Spinal cord (tissue), 10 donors: ENCODE data around the gene AKNA. TPM values are rescaled to one million over a fixed set of nuclear protein-coding genes. Genes with fewer than 3 reads are reported as not detected.

Experiments
- DNase-seq, 6 donors: peaks; one replicate each; pipeline versions ENCODE4 v3.0.0 to v3.0.0-alpha.2; 2013 to 2015; ENCODE audit warnings: low spot score in 6 of 6, low read depth in 4 of 6
- H3K27ac ChIP-seq: one replicate; pipeline ENCODE4 v1.5.1; 2013; ENCODE audit warnings: low read depth, low read length, control low read depth
- H3K27me3 ChIP-seq: one replicate; pipeline ENCODE4 v1.6.1; 2013; ENCODE audit warnings: low read length; ENCODE audit not compliant: control insufficient read depth, insufficient read depth
- H3K36me3 ChIP-seq: one replicate; pipeline ENCODE4 v1.6.1; 2013; ENCODE audit warnings: low read length; ENCODE audit not compliant: control insufficient read depth, insufficient read depth
- H3K4me1 ChIP-seq: one replicate; pipeline ENCODE4 v1.6.1; 2013; ENCODE audit warnings: low read length; ENCODE audit not compliant: control insufficient read depth, insufficient read depth
- H3K4me3 ChIP-seq: one replicate; pipeline ENCODE4 v1.5.1; 2013; ENCODE audit warnings: low read depth, low read length, control low read depth
- H3K9me3 ChIP-seq: one replicate; pipeline ENCODE4 v1.6.1; 2013; ENCODE audit warnings: low read length; ENCODE audit not compliant: control insufficient read depth, insufficient read depth
- WGBS: methylation state at CpG from one replicate; pipeline ENCODE4 v1.1.5; 2013; ENCODE audit warnings: missing lambda C conversion rate; ENCODE audit not compliant: insufficient coverage; 5-methylcytosine and 5-hydroxymethylcytosine counted together
- polyA plus RNA-seq, 2 donors: library from polyadenylated mRNA; unstranded; fragments of 120-200 nt; gene quantifications; one replicate each; pipeline ENCODE4 v1.2.1, GENCODE V29; 2013; ENCODE audit not compliant: insufficient read length in 2 of 2
- total RNA-seq, 2 donors: library from RNA; depleted of rRNA in 1 of 2; stranded (reverse); fragments of 120-200 nt in 1 of 2; fragments of >200 nt in 1 of 2; gene quantifications; one replicate each; pipeline versions ENCODE4 v1.2.3 to v1.2.4, GENCODE V29; 2013 to 2014
- donor health status: healthy.

Gene AKNA
- total and polyA plus RNA-seq, 4 donors, result 6.7 to 17.3 (median 14.4) TPM

DNA sequence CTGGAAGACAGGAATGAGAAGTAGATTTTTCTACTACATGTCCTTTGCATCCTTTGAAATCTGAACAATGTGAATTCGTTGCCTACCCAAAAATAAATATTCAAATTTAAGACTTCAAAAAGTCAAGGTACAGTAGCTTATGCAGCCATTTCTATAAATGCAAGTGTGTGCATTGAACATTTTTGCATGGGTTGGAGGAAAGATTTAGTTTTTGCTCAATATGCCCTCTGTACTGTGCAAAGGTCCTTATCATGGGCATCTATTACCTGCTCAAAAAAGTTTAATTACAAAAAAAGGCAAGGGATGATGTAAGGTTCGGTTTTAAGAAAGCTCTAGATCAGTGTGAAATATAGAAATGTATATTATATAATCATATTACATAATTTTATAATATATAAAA lies 22.6 kb downstream of the AKNA start:
- no CpG with 5 or more reads among the region's 2 CpGs for WGBS
- Histone ChIP-seq H3K4me1 (peaks cover 5% of the 10 kb centered on the region), H3K9me3 (no peaks in the 10 kb centered on the region), H3K27me3 (no peaks in the 10 kb centered on the region), H3K4me3 (no peak overlapping the region), H3K36me3 (peaks cover 51% of the 10 kb centered on the region), H3K27ac (no peak overlapping the region)
- DNase-seq, result no peak

DNA sequence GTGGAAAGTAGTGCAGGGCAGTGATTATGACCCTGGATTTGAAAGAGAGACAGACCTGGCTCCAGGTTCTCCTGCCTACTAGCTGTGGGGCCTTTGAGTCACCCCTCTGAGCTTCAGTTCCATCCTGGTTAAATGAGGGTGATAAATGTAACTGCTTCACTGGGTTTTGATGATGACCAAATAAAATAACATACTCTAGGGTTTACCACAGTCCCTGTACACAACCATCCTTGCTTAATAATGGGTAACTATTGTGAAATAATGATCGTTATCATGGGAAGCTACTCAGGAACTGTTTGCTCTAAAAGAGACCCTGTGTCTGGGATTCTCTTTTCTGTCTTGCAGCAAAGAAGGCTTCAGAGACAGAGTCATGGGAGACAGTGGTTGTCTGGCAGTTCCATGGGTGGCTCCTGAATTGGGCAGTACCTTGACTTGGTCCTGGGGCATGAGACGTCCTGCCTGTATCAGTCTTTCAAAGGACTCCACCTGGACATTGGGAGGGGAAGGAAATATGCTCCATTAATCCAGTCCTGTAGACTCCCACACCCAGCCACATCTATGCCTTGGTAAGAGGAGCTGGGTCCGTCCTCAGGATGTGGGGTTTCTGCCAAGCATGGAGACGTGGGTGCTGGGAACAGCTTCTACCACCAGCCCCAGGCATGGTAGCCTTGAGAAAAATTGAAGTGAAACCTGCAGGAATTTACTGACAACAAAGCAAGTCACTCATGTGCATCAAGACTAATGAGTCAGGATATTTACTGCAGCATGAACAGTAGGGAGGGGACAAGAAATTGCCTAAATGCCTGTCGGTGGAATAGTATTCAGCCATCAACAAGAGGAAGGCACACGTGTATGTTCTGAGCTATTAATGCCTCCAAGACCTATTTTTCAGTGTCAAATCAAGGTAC lies 23.4 kb downstream of the AKNA start:
- peaks cover 55% of the 10 kb centered on the region for H3K36me3 ChIP-seq
- no peak overlapping the region for H3K4me3 ChIP-seq
- H3K4me1 ChIP-seq, result no peaks in the 10 kb centered on the region
- H3K9me3 ChIP-seq, result no peaks in the 10 kb centered on the region
- 90% methylated on average over 2 of the region's 6 CpGs for WGBS
- no peaks in the 10 kb centered on the region for H3K27me3 ChIP-seq
- DNase-seq, result no peak
- H3K27ac ChIP-seq, result no peak overlapping the region

DNA sequence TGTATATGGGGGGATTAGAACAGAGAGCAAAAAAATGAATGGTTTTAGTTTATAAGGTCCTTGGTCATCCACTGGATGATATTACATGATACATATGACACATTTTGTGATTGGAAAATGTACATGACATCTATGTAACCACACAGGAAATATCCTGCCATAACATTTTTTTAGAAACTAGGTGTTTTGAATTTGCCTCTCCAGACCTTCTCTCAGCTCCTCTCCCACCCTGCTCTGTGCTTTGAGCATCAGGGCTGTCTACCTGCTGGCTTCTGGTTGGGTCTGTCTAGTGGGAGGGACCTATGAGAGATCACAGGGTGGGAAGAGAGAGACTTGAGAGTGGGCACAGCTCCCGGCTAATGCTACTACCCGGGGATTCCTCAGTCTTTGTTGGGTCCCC lies 24.4 kb downstream of the AKNA start:
- no peaks in the 10 kb centered on the region for H3K27me3 ChIP-seq
- no peak for DNase-seq
- H3K36me3 ChIP-seq, result peaks cover 61% of the 10 kb centered on the region
- 83% methylated on average over 2 of the region's 2 CpGs for WGBS
- H3K27ac ChIP-seq, result no peak overlapping the region
- no peaks in the 10 kb centered on the region for H3K9me3 ChIP-seq
- H3K4me1 ChIP-seq, result no peaks in the 10 kb centered on the region
- no peak overlapping the region for H3K4me3 ChIP-seq

DNA sequence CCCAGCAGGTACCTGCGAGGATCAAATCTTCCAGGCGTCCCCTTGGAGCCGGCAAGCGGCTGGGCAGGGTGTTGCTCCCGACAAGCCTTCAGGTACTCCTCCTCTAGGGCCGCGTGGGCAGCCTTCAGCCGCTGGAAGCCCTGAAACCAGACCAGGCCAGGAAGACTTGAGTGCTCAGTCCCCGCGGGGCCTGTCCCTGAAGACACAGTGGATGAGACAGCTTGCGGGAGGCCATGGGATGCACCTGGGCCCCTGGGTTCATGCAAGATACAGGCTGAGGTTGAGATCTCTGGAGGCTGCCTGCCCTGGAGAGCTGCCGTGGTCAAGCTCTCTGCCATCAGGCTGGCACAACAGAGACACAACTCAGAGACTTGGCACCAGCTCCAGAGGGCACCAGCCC lies 25.4 kb downstream of the AKNA start:
- no peaks in the 10 kb centered on the region for H3K9me3 ChIP-seq
- DNase-seq, result no peak
- H3K27me3 ChIP-seq, result no peaks in the 10 kb centered on the region
- WGBS, result 94% methylated on average over 12 of the region's 12 CpGs
- no peak overlapping the region for H3K27ac ChIP-seq
- H3K4me3 ChIP-seq, result no peak overlapping the region
- H3K4me1 ChIP-seq, result no peaks in the 10 kb centered on the region
- H3K36me3 ChIP-seq, result peaks cover 61% of the 10 kb centered on the region

DNA sequence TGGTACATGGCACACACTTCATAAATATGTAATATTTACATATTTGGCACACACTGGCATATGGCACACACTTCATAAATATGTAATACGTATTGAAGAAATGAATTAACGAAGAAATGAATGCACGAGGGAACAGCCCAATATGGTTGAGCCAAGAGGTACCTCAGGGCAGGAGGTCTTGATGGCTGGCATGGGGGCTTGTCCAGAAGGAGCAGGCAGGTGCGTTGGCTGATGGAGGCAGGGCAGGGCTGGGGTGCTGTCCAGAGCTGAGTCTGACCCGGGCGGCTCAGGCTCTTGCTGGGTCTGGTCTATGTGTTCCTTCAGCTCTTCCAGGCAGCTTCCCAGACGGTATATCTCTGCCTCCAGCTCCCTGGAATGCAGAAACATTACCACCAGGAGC lies 26.2 kb downstream of the AKNA start:
- H3K9me3 ChIP-seq, result no peaks in the 10 kb centered on the region
- DNase-seq, result no peak
- H3K4me1 ChIP-seq, result no peaks in the 10 kb centered on the region
- no peak overlapping the region for H3K27ac ChIP-seq
- no peak overlapping the region for H3K4me3 ChIP-seq
- no peaks in the 10 kb centered on the region for H3K27me3 ChIP-seq
- peaks cover 63% of the 10 kb centered on the region for H3K36me3 ChIP-seq
- WGBS, result 89% methylated on average over 7 of the region's 7 CpGs

DNA sequence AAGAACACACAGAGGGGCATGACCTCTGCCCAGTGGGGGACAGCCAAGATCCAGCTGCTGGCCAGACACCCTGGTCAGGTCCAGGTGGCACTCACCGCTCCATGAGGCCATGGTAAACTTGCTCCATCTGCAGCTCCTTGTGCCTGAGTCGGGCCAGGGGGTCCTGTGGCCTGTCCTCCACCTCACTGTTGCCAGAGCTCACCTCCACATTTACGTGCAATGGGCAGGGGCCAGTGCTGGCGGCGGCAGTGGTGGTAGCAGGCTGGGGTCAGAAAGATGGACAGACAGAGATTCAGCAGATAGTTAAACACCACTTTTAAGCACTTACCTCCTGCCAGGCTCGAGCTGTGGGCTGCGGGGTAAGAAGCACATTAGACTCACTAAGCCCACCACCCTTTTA lies 28.0 kb downstream of the AKNA start:
- no peaks in the 10 kb centered on the region for H3K9me3 ChIP-seq
- no peak overlapping the region for H3K4me3 ChIP-seq
- peaks cover 74% of the 10 kb centered on the region for H3K36me3 ChIP-seq
- WGBS, result 94% methylated on average over 2 of the region's 7 CpGs
- H3K27ac ChIP-seq, result no peak overlapping the region
- H3K4me1 ChIP-seq, result no peaks in the 10 kb centered on the region
- no peaks in the 10 kb centered on the region for H3K27me3 ChIP-seq
- DNase-seq, result no peak

DNA sequence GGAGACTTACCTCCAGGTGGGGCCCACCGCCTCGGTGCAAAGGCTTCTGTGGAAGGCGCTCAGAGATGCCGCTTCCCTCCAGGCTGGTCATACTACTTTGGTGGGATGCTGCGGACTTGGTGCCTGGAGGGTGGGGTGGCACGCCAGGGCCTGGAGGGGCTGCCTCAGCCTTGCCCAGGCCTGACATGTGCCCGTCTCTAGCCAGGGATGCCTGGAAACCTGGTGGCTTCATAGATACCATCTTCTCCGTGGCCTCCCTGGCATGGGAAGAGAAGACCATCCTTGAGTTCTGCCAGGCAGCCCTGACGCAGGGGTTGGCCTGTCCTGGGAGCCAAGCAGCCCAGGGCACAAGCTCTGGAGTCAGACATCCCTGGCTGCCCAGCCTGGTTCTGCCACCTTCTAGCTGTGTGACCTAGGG lies 29.9 kb downstream of the AKNA start:
- H3K27ac ChIP-seq, result no peak overlapping the region
- no peaks in the 10 kb centered on the region for H3K9me3 ChIP-seq
- no peak overlapping the region for H3K4me3 ChIP-seq
- H3K36me3 ChIP-seq, result peaks cover 74% of the 10 kb centered on the region
- 94% methylated on average over 9 of the region's 9 CpGs for WGBS
- no peak for DNase-seq
- no peaks in the 10 kb centered on the region for H3K4me1 ChIP-seq
- H3K27me3 ChIP-seq, result no peaks in the 10 kb centered on the region

DNA sequence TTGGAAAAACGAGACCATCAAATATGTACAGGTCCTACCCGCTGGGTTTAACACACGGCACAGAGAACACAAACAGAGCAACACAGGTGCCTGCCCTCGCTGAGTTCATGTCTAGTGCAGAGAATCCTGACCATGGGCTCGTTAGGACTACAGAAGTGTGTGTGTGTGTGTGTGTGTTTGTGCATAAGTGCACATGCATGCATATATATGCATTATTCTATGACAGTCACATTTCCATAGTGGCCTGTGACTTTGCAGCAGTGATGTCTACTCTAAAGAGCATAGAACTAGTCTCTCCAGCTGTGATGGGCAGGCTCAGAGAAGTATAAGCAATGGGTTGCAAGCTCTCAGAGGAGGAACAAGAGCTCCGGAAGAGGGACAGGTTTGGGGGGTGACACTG lies 30.4 kb downstream of the AKNA start:
- Histone ChIP-seq H3K4me1 (no peaks in the 10 kb centered on the region), H3K9me3 (no peaks in the 10 kb centered on the region), H3K4me3 (no peak overlapping the region), H3K27me3 (no peaks in the 10 kb centered on the region), H3K36me3 (peaks cover 74% of the 10 kb centered on the region), H3K27ac (no peak overlapping the region)
- DNase-seq, result no peak
- WGBS, result 93% methylated on average over 5 of the region's 6 CpGs

DNA sequence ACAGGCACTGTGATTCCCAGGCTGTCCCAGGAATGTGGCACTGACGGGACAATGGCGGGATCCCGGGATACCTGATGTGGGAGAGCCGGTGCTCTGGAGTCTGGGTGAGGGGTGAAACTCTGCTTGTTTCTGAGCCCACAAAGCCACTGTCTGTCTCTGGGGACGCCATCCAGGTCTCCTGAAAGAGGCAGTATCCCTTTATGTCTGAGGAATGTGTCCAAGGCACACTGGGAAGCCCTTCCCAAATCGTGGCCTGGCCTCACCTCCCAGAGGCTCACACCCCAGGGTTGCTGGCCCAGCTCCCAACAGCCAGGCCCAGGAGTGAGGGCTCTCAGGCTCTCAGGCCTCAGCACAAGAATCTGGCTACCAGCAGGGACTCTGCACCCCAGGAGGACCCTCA lies 31.0 kb downstream of the AKNA start:
- no peaks in the 10 kb centered on the region for H3K9me3 ChIP-seq
- 85% methylated on average over 6 of the region's 6 CpGs for WGBS
- DNase-seq, result no peak
- H3K27ac ChIP-seq, result no peak overlapping the region
- H3K27me3 ChIP-seq, result no peaks in the 10 kb centered on the region
- peaks cover 74% of the 10 kb centered on the region for H3K36me3 ChIP-seq
- no peaks in the 10 kb centered on the region for H3K4me1 ChIP-seq
- no peak overlapping the region for H3K4me3 ChIP-seq

DNA sequence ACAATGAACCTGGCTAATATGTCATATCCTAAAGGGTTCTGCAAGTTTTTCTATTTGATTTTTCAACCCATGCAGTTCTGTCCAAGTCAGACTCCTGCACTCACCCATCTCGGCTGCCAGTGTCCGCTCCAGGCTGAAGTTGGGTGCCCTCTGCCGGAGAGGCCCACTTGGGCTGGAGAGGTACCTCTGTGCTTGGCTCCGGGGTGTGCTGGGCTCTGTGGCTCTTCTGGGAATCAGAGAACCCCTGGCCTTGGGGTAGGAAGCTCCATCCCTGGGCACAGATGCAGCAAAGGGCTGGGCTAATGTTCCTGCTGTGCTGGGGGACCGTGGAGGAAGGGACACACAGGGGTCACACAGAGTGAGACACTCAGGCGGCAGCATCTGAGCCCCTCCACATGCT lies 32.0 kb downstream of the AKNA start:
- no peak overlapping the region for H3K4me3 ChIP-seq
- no peak overlapping the region for H3K27ac ChIP-seq
- WGBS, result 90% methylated on average over 5 of the region's 6 CpGs
- H3K36me3 ChIP-seq, result peaks cover 71% of the 10 kb centered on the region
- H3K27me3 ChIP-seq, result no peaks in the 10 kb centered on the region
- no peaks in the 10 kb centered on the region for H3K9me3 ChIP-seq
- DNase-seq, result no peak
- H3K4me1 ChIP-seq, result no peaks in the 10 kb centered on the region
